Measurements from ENCODE around the gene HNRNPAB.
"Not testable (repeated sequence)": the region's sequence is repeated elsewhere in the genome, so short reads cannot be mapped to it uniquely, and the experiment has no call there.

Gene HNRNPAB

GRCh38 chr5:178212241-178213002 lies 8.1 kb downstream of the HNRNPAB start:
- no peak for DNase-seq (ENCODE audit: low read depth in 3 of 3)

- DNase-seq (ENCODE audit: low read depth in 3 of 3), result no peak
These were observed 8.7 kb downstream of the HNRNPAB start for GRCh38 chr5:178213003-178213461.

GRCh38 chr5:178213748-178214151 lies 9.4 kb downstream of the HNRNPAB start:
- no peak for DNase-seq (ENCODE audit: low read depth in 3 of 3)

GRCh38 chr5:178214160-178214803 lies 9.9 kb downstream of the HNRNPAB start:
- no peak for DNase-seq (ENCODE audit: low read depth in 3 of 3)

- DNase-seq (ENCODE audit: low read depth in 3 of 3), result no peak
These were observed 11.1 kb downstream of the HNRNPAB start for GRCh38 chr5:178215280-178216002.

GRCh38 chr5:178216088-178216534 lies 11.8 kb downstream of the HNRNPAB start:
- no peak for DNase-seq (ENCODE audit: low read depth in 3 of 3)

GRCh38 chr5:178216779-178217178 lies 12.4 kb downstream of the HNRNPAB start:
- DNase-seq (ENCODE audit: low read depth in 3 of 3), result no peak

GRCh38 chr5:178218237-178218776 lies 14.0 kb downstream of the HNRNPAB start:
- no peak for DNase-seq (ENCODE audit: low read depth in 3 of 3)

GRCh38 chr5:178218827-178219226 lies 14.5 kb downstream of the HNRNPAB start:
- no peak for DNase-seq (ENCODE audit: low read depth in 3 of 3)

- no peak for DNase-seq (ENCODE audit: low read depth in 3 of 3)
These were observed 16.9 kb downstream of the HNRNPAB start for GRCh38 chr5:178221282-178221681.

GRCh38 chr5:178221853-178222252 lies 17.5 kb downstream of the HNRNPAB start:
- DNase-seq (ENCODE audit: low read depth in 3 of 3), result no peak

GRCh38 chr5:178222292-178222691 lies 18.0 kb downstream of the HNRNPAB start:
- DNase-seq (ENCODE audit: low read depth in 3 of 3), result no peak

GRCh38 chr5:178223196-178223773 lies 19.0 kb downstream of the HNRNPAB start:
- no peak for DNase-seq (ENCODE audit: low read depth in 3 of 3)

GRCh38 chr5:178223828-178224335 lies 19.5 kb downstream of the HNRNPAB start:
- no peak for DNase-seq (ENCODE audit: low read depth in 3 of 3)

GRCh38 chr5:178224403-178224802 lies 20.1 kb downstream of the HNRNPAB start:
- no peak for DNase-seq (ENCODE audit: low read depth in 3 of 3)

GRCh38 chr5:178225174-178225573 lies 20.8 kb downstream of the HNRNPAB start:
- DNase-seq (ENCODE audit: low read depth in 3 of 3), result no peak

GRCh38 chr5:178227138-178227659 lies 22.9 kb downstream of the HNRNPAB start:
- no peak for DNase-seq (ENCODE audit: low read depth in 3 of 3)

GRCh38 chr5:178227929-178228328 lies 23.6 kb downstream of the HNRNPAB start:
- DNase-seq (ENCODE audit: low read depth in 3 of 3), result no peak

GRCh38 chr5:178228609-178229008 lies 24.3 kb downstream of the HNRNPAB start:
- DNase-seq (ENCODE audit: low read depth in 3 of 3), result no peak

GRCh38 chr5:178229111-178229510 lies 24.8 kb downstream of the HNRNPAB start:
- DNase-seq (ENCODE audit: low read depth in 3 of 3), result not testable (repeated sequence)

- DNase-seq (ENCODE audit: low read depth in 3 of 3), result no peak
These were observed 25.5 kb downstream of the HNRNPAB start for GRCh38 chr5:178229861-178230260.

Data from stimulated activated CD4-positive, alpha-beta T cell treated with anti-CD3 and anti-CD28 coated beads, TNF-alpha, amount 100 ng/mL, for 24 hours (primary cell).